ENCODE data around the gene VSTM1.
A peak's percentile ranks its signal among the peaks of the same experiment; 100 is the strongest.
"Not testable (repeated sequence)": the region's sequence is repeated elsewhere in the genome, so short reads cannot be mapped to it uniquely, and the experiment has no call there.

VSTM1 gene

GRCh38 chr19:54063350-54064116, at the start of gene VSTM1:
VSTM1 (minus strand) TSS chr19:54063897; CDS start chr19:54063777, 120 bp downstream.
- DNase-seq (ENCODE audit: low read depth in 2 of 2), result no peak

- DNase-seq (ENCODE audit: low read depth in 2 of 2), result no peak
Observed at GRCh38 chr19:54109651-54110050, 46.0 kb upstream of the VSTM1 start.

- no peak for DNase-seq (ENCODE audit: low read depth in 2 of 2)
Observed at GRCh38 chr19:54108496-54108895, 44.8 kb upstream of the VSTM1 start.

GRCh38 chr19:54107876-54108490, 44.3 kb upstream of the VSTM1 start:
- no peak for DNase-seq (ENCODE audit: low read depth in 2 of 2)

- DNase-seq (ENCODE audit: low read depth in 2 of 2), result no peak
Observed at GRCh38 chr19:54106716-54107115, 43.0 kb upstream of the VSTM1 start.

- no peak for DNase-seq (ENCODE audit: low read depth in 2 of 2)
Observed at GRCh38 chr19:54105796-54106195, 42.1 kb upstream of the VSTM1 start.

GRCh38 chr19:54104998-54105715, 41.5 kb upstream of the VSTM1 start:
- no peak for DNase-seq (ENCODE audit: low read depth in 2 of 2)

- peak; percentile 91 to 95 for DNase-seq (ENCODE audit: low read depth in 2 of 2)
Observed at GRCh38 chr19:54102421-54103169, 38.9 kb upstream of the VSTM1 start, which contains the start of gene NDUFA3. NDUFA3 (plus strand) TSS chr19:54102855; CDS start chr19:54102879, 24 bp downstream.

- no peak for DNase-seq (ENCODE audit: low read depth in 2 of 2)
Observed at GRCh38 chr19:54100561-54100960, 36.9 kb upstream of the VSTM1 start, which contains the start of gene OSCAR. OSCAR (minus strand) TSS chr19:54100803; CDS start chr19:54100792, 11 bp downstream.

GRCh38 chr19:54099903-54100255, 36.2 kb upstream of the VSTM1 start:
- not testable (repeated sequence) for DNase-seq (ENCODE audit: low read depth in 2 of 2)

GRCh38 chr19:54099190-54099902, 35.6 kb upstream of the VSTM1 start:
- DNase-seq (ENCODE audit: low read depth in 2 of 2), result no peak

- no peak for DNase-seq (ENCODE audit: low read depth in 2 of 2)
Observed at GRCh38 chr19:54096617-54097106, 33.0 kb upstream of the VSTM1 start.

GRCh38 chr19:54095859-54096616, 32.3 kb upstream of the VSTM1 start:
- DNase-seq (ENCODE audit: low read depth in 2 of 2), result peak; percentile 18 to 26

GRCh38 chr19:54095136-54095858, 31.6 kb upstream of the VSTM1 start:
- no peak for DNase-seq (ENCODE audit: low read depth in 2 of 2)

GRCh38 chr19:54094426-54095000, 30.8 kb upstream of the VSTM1 start:
- no peak for DNase-seq (ENCODE audit: low read depth in 2 of 2)

- DNase-seq (ENCODE audit: low read depth in 2 of 2), result no peak
Observed at GRCh38 chr19:54084410-54084809, 20.7 kb upstream of the VSTM1 start.

GRCh38 chr19:54081032-54081431, 17.3 kb upstream of the VSTM1 start, which contains the start of gene TARM1:
TARM1 (minus strand) TSS chr19:54081365; CDS start chr19:54081340, 25 bp downstream.
- no peak for DNase-seq (ENCODE audit: low read depth in 2 of 2)

GRCh38 chr19:54077334-54077733, 13.6 kb upstream of the VSTM1 start:
- DNase-seq (ENCODE audit: low read depth in 2 of 2), result no peak

- no peak for DNase-seq (ENCODE audit: low read depth in 2 of 2)
Observed at GRCh38 chr19:54074851-54075250, 11.2 kb upstream of the VSTM1 start.
